ENCODE measurements around the gene GAB2.

Gene GAB2

GRCh38 chr11:78399136-78399535, 18.5 kb downstream of the GAB2 start:
- no peak for DNase-seq

- DNase-seq, result no peak
Observed at GRCh38 chr11:78398715-78399114, 18.9 kb downstream of the GAB2 start.

GRCh38 chr11:78397398-78397797, 20.2 kb downstream of the GAB2 start:
- peak; percentile 26 for DNase-seq

- DNase-seq, result no peak
Observed at GRCh38 chr11:78395597-78395996, 22.0 kb downstream of the GAB2 start.

- DNase-seq, result peak; percentile 32
Observed at GRCh38 chr11:78392854-78393253, 24.8 kb downstream of the GAB2 start.

GRCh38 chr11:78391424-78391823, 26.2 kb downstream of the GAB2 start:
- DNase-seq, result peak; percentile 19

- no peak for DNase-seq
Observed at GRCh38 chr11:78390809-78391208, 26.8 kb downstream of the GAB2 start.

- peak; percentile 18 for DNase-seq
Observed at GRCh38 chr11:78386215-78386941, 31.2 kb downstream of the GAB2 start.

GRCh38 chr11:78385205-78385604, 32.4 kb downstream of the GAB2 start:
- DNase-seq, result no peak

- DNase-seq, result no peak
Observed at GRCh38 chr11:78384231-78384630, 33.4 kb downstream of the GAB2 start.

GRCh38 chr11:78381865-78382264, 35.8 kb downstream of the GAB2 start:
- DNase-seq, result no peak

GRCh38 chr11:78380615-78381051, 37.0 kb downstream of the GAB2 start:
- DNase-seq, result no peak

- peak; percentile 43 for DNase-seq
Observed at GRCh38 chr11:78379039-78379670, 38.5 kb downstream of the GAB2 start.

GRCh38 chr11:78377625-78378418, 39.8 kb downstream of the GAB2 start:
- DNase-seq, result no peak

GRCh38 chr11:78376858-78377257, 40.8 kb downstream of the GAB2 start:
- no peak for DNase-seq

GRCh38 chr11:78374917-78375316, 42.7 kb downstream of the GAB2 start:
- DNase-seq, result no peak

- no peak for DNase-seq
Observed at GRCh38 chr11:78373689-78374088, 43.9 kb downstream of the GAB2 start.

GRCh38 chr11:78372114-78372768, 45.4 kb downstream of the GAB2 start:
- no peak for DNase-seq

GRCh38 chr11:78371221-78371891, 46.3 kb downstream of the GAB2 start:
- no peak for DNase-seq

GRCh38 chr11:78370406-78371172, 47.0 kb downstream of the GAB2 start:
- peak; percentile 58 for DNase-seq

- DNase-seq, result no peak
Observed at GRCh38 chr11:78365381-78365792, 52.2 kb downstream of the GAB2 start.
